Endodermal cell (in vitro differentiated cells): ENCODE measurements around the gene COL1A1. TPM values are rescaled to one million over a fixed set of nuclear protein-coding genes. Genes with fewer than 3 reads are reported as not detected.

ENCODE experiments used
- DNase-seq: peaks from one replicate; pipeline ENCODE4 v3.0.0-alpha.2; 2017
- H3K27ac ChIP-seq: 2 replicates; pipeline ENCODE4 v1.5.1; 2013; ENCODE audit warnings: mild to moderate bottlenecking, low read depth, low read length, moderate library complexity
- H3K27me3 ChIP-seq: 2 replicates; pipeline ENCODE4 v1.6.1; 2013; ENCODE audit warnings: mild to moderate bottlenecking, low read length, moderate library complexity; ENCODE audit not compliant: insufficient read depth, control insufficient read depth, poor library complexity, severe bottlenecking
- H3K36me3 ChIP-seq: 2 replicates; pipeline ENCODE4 v1.7.0; 2013; ENCODE audit warnings: mild to moderate bottlenecking, low read length, moderate library complexity; ENCODE audit not compliant: control insufficient read depth, insufficient read depth
- H3K4me1 ChIP-seq: one replicate; pipeline ENCODE4 v1.7.0; 2013; ENCODE audit warnings: low read length; ENCODE audit not compliant: control insufficient read depth, insufficient read depth
- H3K4me3 ChIP-seq: 2 replicates; pipeline ENCODE4 v1.5.1; 2013; ENCODE audit warnings: mild to moderate bottlenecking, low read length, moderate library complexity
- H3K9ac ChIP-seq: 2 replicates; pipeline ENCODE4 v1.6.1; 2013; ENCODE audit warnings: mild to moderate bottlenecking, low read length, moderate library complexity; ENCODE audit not compliant: poor library complexity, severe bottlenecking; ENCODE audit errors: extremely low read depth
- H3K9me3 ChIP-seq: 2 replicates; pipeline ENCODE4 v1.6.1; 2013; ENCODE audit warnings: mild to moderate bottlenecking, low read length, moderate library complexity; ENCODE audit not compliant: control insufficient read depth
- H3K27ac Mint-ChIP-seq: 2 replicates; pipeline ENCODE4 v1.8.0; 2020; ENCODE audit warnings: mixed read lengths
- H3K27me3 Mint-ChIP-seq: 2 replicates; pipeline ENCODE4 v1.8.0; 2021; ENCODE audit warnings: mild to moderate bottlenecking, mixed read lengths; ENCODE audit not compliant: insufficient read depth
- H3K36me3 Mint-ChIP-seq: 2 replicates; pipeline ENCODE4 v1.8.0; 2020; ENCODE audit warnings: low read depth, mixed read lengths
- H3K4me1 Mint-ChIP-seq: 2 replicates; pipeline ENCODE4 v1.8.0; 2020; ENCODE audit warnings: mixed read lengths
- H3K4me3 Mint-ChIP-seq: 2 replicates; pipeline ENCODE4 v1.8.0; 2020; ENCODE audit warnings: mild to moderate bottlenecking, moderate library complexity, mixed read lengths
- H3K9me3 Mint-ChIP-seq: 2 replicates; pipeline ENCODE4 v1.8.0; 2020; ENCODE audit warnings: mild to moderate bottlenecking, mixed read lengths
- CTCF ChIP-seq: fragments of 200-600 bp; sonication (generic); conservative IDR thresholded peaks from 2 replicates; pipeline ENCODE4 v1.5.0; 2021; ENCODE audit warnings: antibody characterized with exemption, mild to moderate bottlenecking
- WGBS, 2 experiments: methylation state at CpG; one replicate each; pipeline versions ENCODE4 v1.1.5 to v1.1.7; 2013; ENCODE audit warnings: missing lambda C conversion rate in 2 of 2, mixed read lengths in 1 of 2; ENCODE audit not compliant: insufficient coverage in 1 of 2, insufficient read length in 1 of 2; 5-methylcytosine and 5-hydroxymethylcytosine counted together
- total RNA-seq, 2 donors: library from RNA; stranded (reverse); fragmentation: NEBNext Ultra II Directional in 1 of 2; extraction: Animal tissue kit (Norgen Biotek cat#: 25700) in 1 of 2; gene quantifications; 2 replicates in 1 of 2; 3 replicates in 1 of 2; pipeline ENCODE4 v1.2.1, GENCODE V29; 2021

COL1A1 gene
- total RNA-seq, 2 donors from 2014 or later = 62.2 to 85.6 TPM

GRCh38 chr17:50217591-50217990, 16.2 kb upstream of the COL1A1 start:
- Mint-ChIP-seq H3K27ac (no peak overlapping the region), H3K9me3 (no peaks in the 10 kb centered on the region), H3K36me3 (no peaks in the 10 kb centered on the region), H3K27me3 (peaks cover 3% of the 10 kb centered on the region), H3K4me1 (peaks cover 45% of the 10 kb centered on the region), H3K4me3 (no peak overlapping the region)
- Histone ChIP-seq H3K36me3 (no peaks in the 10 kb centered on the region), H3K9ac (no peak overlapping the region), H3K4me1 (peaks cover 6% of the 10 kb centered on the region), H3K27ac (no peak overlapping the region), H3K4me3 (no peak overlapping the region), H3K9me3 (no peaks in the 10 kb centered on the region), H3K27me3 (no peaks in the 10 kb centered on the region)
- DNase-seq = no peak
- WGBS, 2 experiments = 57 to 61% methylated on average over 3 of the region's 3 CpGs
- no peak for TF ChIP-seq CTCF

GRCh38 chr17:50214976-50215760, 13.7 kb upstream of the COL1A1 start:
- Histone ChIP-seq H3K27ac (no peak overlapping the region), H3K4me3 (no peak overlapping the region), H3K27me3 (no peaks in the 10 kb centered on the region), H3K4me1 (peaks cover 19% of the 10 kb centered on the region), H3K36me3 (no peaks in the 10 kb centered on the region), H3K9me3 (no peaks in the 10 kb centered on the region), H3K9ac (no peak overlapping the region)
- no peak for TF ChIP-seq CTCF
- no peak overlapping the region for H3K4me3 Mint-ChIP-seq
- no peaks in the 10 kb centered on the region for H3K9me3 Mint-ChIP-seq
- WGBS, 2 experiments = 72 to 73% methylated on average over 5 to 7 of the region's 8 CpGs
- DNase-seq = no peak
- peaks cover 3% of the 10 kb centered on the region for H3K27me3 Mint-ChIP-seq
- no peaks in the 10 kb centered on the region for H3K36me3 Mint-ChIP-seq
- no peak overlapping the region for H3K27ac Mint-ChIP-seq
- H3K4me1 Mint-ChIP-seq = peaks cover 56% of the 10 kb centered on the region

- no peaks in the 10 kb centered on the region for H3K9me3 Mint-ChIP-seq
- peak overlapping the region; percentile 17 for H3K4me3 Mint-ChIP-seq
- TF ChIP-seq CTCF = peak; percentile 54
- H3K27ac Mint-ChIP-seq = peak overlapping the region; percentile 77
- H3K4me1 ChIP-seq = peaks cover 22% of the 10 kb centered on the region
- H3K27me3 ChIP-seq = no peaks in the 10 kb centered on the region
- H3K27me3 Mint-ChIP-seq = peaks cover 4% of the 10 kb centered on the region
- peaks cover 63% of the 10 kb centered on the region for H3K4me1 Mint-ChIP-seq
- no peaks in the 10 kb centered on the region for H3K9me3 ChIP-seq
- H3K27ac ChIP-seq = no peak overlapping the region
- DNase-seq = peak; percentile 92
- no peaks in the 10 kb centered on the region for H3K36me3 Mint-ChIP-seq
- H3K4me3 ChIP-seq = no peak overlapping the region
- H3K36me3 ChIP-seq = no peaks in the 10 kb centered on the region
- WGBS, 2 experiments = 74 to 90% methylated on average over 4 to 9 of the region's 9 CpGs
- no peak overlapping the region for H3K9ac ChIP-seq
Observed at GRCh38 chr17:50213026-50214022, 11.9 kb upstream of the COL1A1 start.
